ENCODE measurements around the gene AUTS2. TPM values are rescaled to one million over a fixed set of nuclear protein-coding genes. Genes with fewer than 3 reads are reported as not detected.

The AUTS2 gene
- total RNA-seq, 1 experiment from 2014 or later, result 2.5 TPM

- BruUV-seq (replicated peaks), result no TSS peak
- no peak overlapping the region for H3K27ac ChIP-seq (ENCODE audit: low read length)
- H3K27me3 ChIP-seq (ENCODE audit: control insufficient read depth, insufficient read depth, low read length), result no peaks in the 10 kb centered on the region
- no peak for TF ChIP-seq REST (IDR thresholded peaks at IDR 0.05; ENCODE audit: insufficient read depth in 1 of 2, low read depth in 2 of 2, low read length in 1 of 2)
- no peak for TF ChIP-seq CTCF (IDR thresholded peaks at IDR 0.05)
- TF ChIP-seq SIN3A (IDR thresholded peaks at IDR 0.05; ENCODE audit: borderline replicate concordance, insufficient read depth, low read depth, low read length), result no peak
- no peak for TF ChIP-seq TCF7L2 (IDR thresholded peaks at IDR 0.05; ENCODE audit: low read depth, low read length)
- no peak for TF ChIP-seq POLR2AphosphoS5 (IDR thresholded peaks at IDR 0.05; ENCODE audit: low read depth, low read length)
- H3K4me1 ChIP-seq (ENCODE audit: control insufficient read depth, insufficient read depth, low read length), result no peaks in the 10 kb centered on the region
- no peak for DNase-seq (ENCODE audit: low read depth, low spot score)
- POLR2A ChIA-PET, result no interaction called here
- H3K36me3 ChIP-seq (ENCODE audit: control insufficient read depth, insufficient read depth, low read length), result no peaks in the 10 kb centered on the region
- intact Hi-C loops (cut with micrococcal nuclease; ENCODE audit: unreplicated experiment) (no loop called here), in situ Hi-C loops (cut with HindIII; ENCODE audit: low pct_unique_long_range_greater_than_20kb, low sequenced_read_pairs) (no loop called here)
- no peaks in the 10 kb centered on the region for H3K9me3 ChIP-seq (ENCODE audit: control insufficient read depth, insufficient read depth, low read depth, low read length)
- CTCF ChIA-PET, result no interaction called here
- H3K4me3 ChIP-seq (ENCODE audit: low read depth in 2 of 2, low read length in 2 of 2), result no peak overlapping the region
- no peak for ATAC-seq
Observed at GRCh38 chr7:69967689-69968450, 369.6 kb downstream of the AUTS2 start.

- H3K4me3 ChIP-seq (ENCODE audit: low read depth in 2 of 2, low read length in 2 of 2), result no peak overlapping the region
- ATAC-seq, result no peak
- no peaks in the 10 kb centered on the region for H3K36me3 ChIP-seq (ENCODE audit: control insufficient read depth, insufficient read depth, low read length)
- TF ChIP-seq POLR2AphosphoS5 (IDR thresholded peaks at IDR 0.05; ENCODE audit: low read depth, low read length), result no peak
- no peak for TF ChIP-seq REST (IDR thresholded peaks at IDR 0.05; ENCODE audit: insufficient read depth in 1 of 2, low read depth in 2 of 2, low read length in 1 of 2)
- no peak for TF ChIP-seq SIN3A (IDR thresholded peaks at IDR 0.05; ENCODE audit: borderline replicate concordance, insufficient read depth, low read depth, low read length)
- no peak for TF ChIP-seq CTCF (IDR thresholded peaks at IDR 0.05)
- TF ChIP-seq TCF7L2 (IDR thresholded peaks at IDR 0.05; ENCODE audit: low read depth, low read length), result no peak
- H3K27me3 ChIP-seq (ENCODE audit: control insufficient read depth, insufficient read depth, low read length), result no peaks in the 10 kb centered on the region
- H3K4me1 ChIP-seq (ENCODE audit: control insufficient read depth, insufficient read depth, low read length), result no peaks in the 10 kb centered on the region
- ChIA-PET CTCF (no interaction called here), POLR2A (no interaction called here)
- intact Hi-C loops (cut with micrococcal nuclease; ENCODE audit: unreplicated experiment) (no loop called here), in situ Hi-C loops (cut with HindIII; ENCODE audit: low pct_unique_long_range_greater_than_20kb, low sequenced_read_pairs) (no loop called here)
- no peaks in the 10 kb centered on the region for H3K9me3 ChIP-seq (ENCODE audit: control insufficient read depth, insufficient read depth, low read depth, low read length)
- H3K27ac ChIP-seq (ENCODE audit: low read length), result no peak overlapping the region
- no TSS peak for BruUV-seq (replicated peaks)
- no peak for DNase-seq (ENCODE audit: low read depth, low spot score)
Observed at GRCh38 chr7:69968969-69969556, 370.8 kb downstream of the AUTS2 start.

All from Panc1 (cell line).